ENCODE measurements around the gene GHR.

The GHR gene

DNA sequence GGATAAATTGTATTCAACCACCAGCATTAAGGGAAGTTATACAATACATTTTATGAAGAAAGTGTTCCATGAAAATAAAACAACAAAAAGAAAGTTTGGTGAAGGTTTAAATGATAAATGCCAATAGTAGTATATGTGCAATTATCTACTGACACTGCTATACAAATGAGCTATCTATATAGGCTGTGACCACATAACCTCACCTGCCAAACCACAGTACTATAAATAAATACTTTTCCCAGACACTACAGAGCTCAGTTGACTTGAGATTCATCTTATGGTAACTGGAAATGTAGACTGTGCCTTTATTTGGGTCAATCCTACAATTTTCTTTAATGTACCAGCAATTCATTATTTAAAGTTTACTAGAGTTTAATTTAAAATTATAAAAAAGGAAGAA lies 252.4 kb downstream of the GHR start:
- Histone ChIP-seq H3K79me1 (ENCODE audit: low read depth, low read length) (peaks cover 2% of the 10 kb centered on the region), H2AFZ (ENCODE audit: low read length) (no peak overlapping the region), H2BK15ac (ENCODE audit: low read length) (no peak overlapping the region), H3K9ac (ENCODE audit: low read depth, low read length, poor library complexity) (no peak overlapping the region), H3K14ac (ENCODE audit: low read length) (no peak overlapping the region), H3K18ac (ENCODE audit: low read length) (no peak overlapping the region), H3K23ac (ENCODE audit: low read depth, low read length, poor library complexity) (no peak overlapping the region), H3K36me3 (replicated peaks in 1 of 2; ENCODE audit: control insufficient read depth in 2 of 2, insufficient read depth in 2 of 2, low read length in 2 of 2) (no peaks in the 10 kb centered on the region), H2BK12ac (ENCODE audit: low read length) (no peak overlapping the region), H2BK120ac (ENCODE audit: low read depth, low read length) (no peak overlapping the region), H3K4me2 (ENCODE audit: insufficient read depth, low read length, poor library complexity, severe bottlenecking) (no peak overlapping the region), H3K4ac (ENCODE audit: low read length) (no peak overlapping the region), H4K91ac (ENCODE audit: low read depth, low read length, poor library complexity) (no peak overlapping the region), H3K27me3 (ENCODE audit: control insufficient read depth in 3 of 3, insufficient read depth in 3 of 3, low read depth in 1 of 3, low read length in 3 of 3) (no peaks in the 10 kb centered on the region), H2AK5ac (ENCODE audit: low read depth, low read length) (no peak overlapping the region), H3K4me3 (ENCODE audit: low read length in 2 of 2) (no peak overlapping the region), H3K4me1 (ENCODE audit: control insufficient read depth in 2 of 2, insufficient read depth in 1 of 2, low read depth in 1 of 2, low read length in 2 of 2) (no peaks in the 10 kb centered on the region), H3K27ac (replicated peaks; ENCODE audit: low read length) (no peak overlapping the region), H4K8ac (ENCODE audit: low read depth, low read length) (no peak overlapping the region), H2BK5ac (ENCODE audit: low read length) (no peak overlapping the region), H3K9me3 (replicated peaks in 1 of 2; ENCODE audit: control insufficient read depth in 2 of 2, insufficient read depth in 1 of 2, low read depth in 1 of 2, low read length in 2 of 2) (no peaks in the 10 kb centered on the region)
- no peak for DNase-seq (ENCODE audit: low spot score)

DNA sequence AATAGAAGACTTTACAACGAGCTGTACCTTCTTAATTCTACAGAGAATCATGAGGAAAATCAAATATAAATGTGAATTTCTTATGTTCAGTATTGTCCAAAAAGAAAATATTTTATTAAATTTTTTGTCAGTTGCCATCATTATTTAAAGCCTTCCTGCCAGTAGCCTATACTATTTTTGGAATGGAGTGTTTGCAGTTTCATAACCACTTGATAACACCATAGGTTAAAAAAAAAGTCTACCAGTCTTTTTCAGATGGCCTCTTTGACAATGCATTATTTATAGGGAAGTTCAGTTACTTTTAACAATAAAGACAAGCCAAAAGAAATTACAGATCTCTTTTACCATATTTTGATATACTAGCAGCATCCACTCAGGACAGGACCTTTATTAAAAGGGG lies 253.1 kb downstream of the GHR start:
- Histone ChIP-seq H2BK5ac (ENCODE audit: low read length) (no peak overlapping the region), H4K8ac (ENCODE audit: low read depth, low read length) (no peak overlapping the region), H2AK5ac (ENCODE audit: low read depth, low read length) (no peak overlapping the region), H3K4ac (ENCODE audit: low read length) (no peak overlapping the region), H3K36me3 (replicated peaks in 1 of 2; ENCODE audit: control insufficient read depth in 2 of 2, insufficient read depth in 2 of 2, low read length in 2 of 2) (no peaks in the 10 kb centered on the region), H2AFZ (ENCODE audit: low read length) (no peak overlapping the region), H2BK12ac (ENCODE audit: low read length) (no peak overlapping the region), H3K4me1 (ENCODE audit: control insufficient read depth in 2 of 2, insufficient read depth in 1 of 2, low read depth in 1 of 2, low read length in 2 of 2) (no peaks in the 10 kb centered on the region), H3K4me3 (ENCODE audit: low read length in 2 of 2) (no peak overlapping the region), H3K14ac (ENCODE audit: low read length) (no peak overlapping the region), H3K27ac (replicated peaks; ENCODE audit: low read length) (no peak overlapping the region), H3K4me2 (ENCODE audit: insufficient read depth, low read length, poor library complexity, severe bottlenecking) (no peak overlapping the region), H4K91ac (ENCODE audit: low read depth, low read length, poor library complexity) (no peak overlapping the region), H3K18ac (ENCODE audit: low read length) (no peak overlapping the region), H3K9me3 (replicated peaks in 1 of 2; ENCODE audit: control insufficient read depth in 2 of 2, insufficient read depth in 1 of 2, low read depth in 1 of 2, low read length in 2 of 2) (no peaks in the 10 kb centered on the region), H2BK15ac (ENCODE audit: low read length) (no peak overlapping the region), H3K23ac (ENCODE audit: low read depth, low read length, poor library complexity) (no peak overlapping the region), H3K79me1 (ENCODE audit: low read depth, low read length) (peaks cover 2% of the 10 kb centered on the region), H2BK120ac (ENCODE audit: low read depth, low read length) (no peak overlapping the region), H3K9ac (ENCODE audit: low read depth, low read length, poor library complexity) (no peak overlapping the region), H3K27me3 (ENCODE audit: control insufficient read depth in 3 of 3, insufficient read depth in 3 of 3, low read depth in 1 of 3, low read length in 3 of 3) (no peaks in the 10 kb centered on the region)
- DNase-seq (ENCODE audit: low spot score), result no peak
- no CpG with 5 or more reads among the region's 1 CpG for WGBS, 2 donors (ENCODE audit: extremely low coverage in 2 of 2, insufficient read length in 2 of 2, insufficient replicate concordance in 1 of 2)

- H4K8ac ChIP-seq (ENCODE audit: low read depth, low read length), result no peak overlapping the region
- H2BK5ac ChIP-seq (ENCODE audit: low read length), result no peak overlapping the region
- H3K23ac ChIP-seq (ENCODE audit: low read depth, low read length, poor library complexity), result no peak overlapping the region
- H3K27ac ChIP-seq (replicated peaks; ENCODE audit: low read length), result no peak overlapping the region
- no peak overlapping the region for H3K4me2 ChIP-seq (ENCODE audit: insufficient read depth, low read length, poor library complexity, severe bottlenecking)
- H2AFZ ChIP-seq (ENCODE audit: low read length), result no peak overlapping the region
- H3K18ac ChIP-seq (ENCODE audit: low read length), result no peak overlapping the region
- H3K4ac ChIP-seq (ENCODE audit: low read length), result no peak overlapping the region
- peaks cover 2% of the 10 kb centered on the region for H3K79me1 ChIP-seq (ENCODE audit: low read depth, low read length)
- DNase-seq (ENCODE audit: low spot score), result no peak
- no peak overlapping the region for H2BK120ac ChIP-seq (ENCODE audit: low read depth, low read length)
- no peak overlapping the region for H3K9ac ChIP-seq (ENCODE audit: low read depth, low read length, poor library complexity)
- H3K36me3 ChIP-seq (replicated peaks in 1 of 2; ENCODE audit: control insufficient read depth in 2 of 2, insufficient read depth in 2 of 2, low read length in 2 of 2), result no peaks in the 10 kb centered on the region
- H2BK12ac ChIP-seq (ENCODE audit: low read length), result no peak overlapping the region
- no peak overlapping the region for H2BK15ac ChIP-seq (ENCODE audit: low read length)
- no peaks in the 10 kb centered on the region for H3K9me3 ChIP-seq (replicated peaks in 1 of 2; ENCODE audit: control insufficient read depth in 2 of 2, insufficient read depth in 1 of 2, low read depth in 1 of 2, low read length in 2 of 2)
- no peak overlapping the region for H3K14ac ChIP-seq (ENCODE audit: low read length)
- no peak overlapping the region for H4K91ac ChIP-seq (ENCODE audit: low read depth, low read length, poor library complexity)
- H3K4me3 ChIP-seq (ENCODE audit: low read length in 2 of 2), result no peak overlapping the region
- no peak overlapping the region for H2AK5ac ChIP-seq (ENCODE audit: low read depth, low read length)
- H3K4me1 ChIP-seq (ENCODE audit: control insufficient read depth in 2 of 2, insufficient read depth in 1 of 2, low read depth in 1 of 2, low read length in 2 of 2), result no peaks in the 10 kb centered on the region
- no CpG with 5 or more reads among the region's 5 CpGs for WGBS, 2 donors (ENCODE audit: extremely low coverage in 2 of 2, insufficient read length in 2 of 2, insufficient replicate concordance in 1 of 2)
- H3K27me3 ChIP-seq (ENCODE audit: control insufficient read depth in 3 of 3, insufficient read depth in 3 of 3, low read depth in 1 of 3, low read length in 3 of 3), result no peaks in the 10 kb centered on the region
Measured at GRCh38 chr5:42677156-42677842, 254.1 kb downstream of the GHR start.

DNA sequence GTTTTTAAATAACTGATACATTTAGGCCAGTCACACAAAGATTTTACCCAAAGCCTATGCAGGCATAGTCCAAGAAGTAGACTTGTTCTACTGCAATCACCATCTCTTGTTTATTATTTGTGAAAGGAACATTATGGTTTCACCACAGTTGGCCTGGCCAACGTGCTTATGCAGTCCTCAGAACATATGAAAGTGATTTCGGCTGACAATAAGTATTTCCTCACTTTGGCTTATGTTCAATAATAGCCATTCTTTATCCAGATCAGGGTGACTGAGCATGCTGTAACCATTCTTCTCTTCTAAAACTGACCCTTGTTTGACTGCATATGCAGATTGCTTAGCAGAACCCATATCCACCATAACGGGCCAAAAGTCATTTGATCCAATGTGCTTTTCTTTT lies 256.8 kb downstream of the GHR start:
- no peak overlapping the region for H3K14ac ChIP-seq (ENCODE audit: low read length)
- H3K4me1 ChIP-seq (ENCODE audit: control insufficient read depth in 2 of 2, insufficient read depth in 1 of 2, low read depth in 1 of 2, low read length in 2 of 2), result no peaks in the 10 kb centered on the region
- no peak overlapping the region for H2BK5ac ChIP-seq (ENCODE audit: low read length)
- peaks cover 2% of the 10 kb centered on the region for H3K79me1 ChIP-seq (ENCODE audit: low read depth, low read length)
- no peak overlapping the region for H2BK120ac ChIP-seq (ENCODE audit: low read depth, low read length)
- no peak overlapping the region for H3K4ac ChIP-seq (ENCODE audit: low read length)
- no peaks in the 10 kb centered on the region for H3K27me3 ChIP-seq (ENCODE audit: control insufficient read depth in 3 of 3, insufficient read depth in 3 of 3, low read depth in 1 of 3, low read length in 3 of 3)
- no peak overlapping the region for H4K8ac ChIP-seq (ENCODE audit: low read depth, low read length)
- H3K27ac ChIP-seq (replicated peaks; ENCODE audit: low read length), result no peak overlapping the region
- H3K4me3 ChIP-seq (ENCODE audit: low read length in 2 of 2), result no peak overlapping the region
- no peak overlapping the region for H3K23ac ChIP-seq (ENCODE audit: low read depth, low read length, poor library complexity)
- H3K4me2 ChIP-seq (ENCODE audit: insufficient read depth, low read length, poor library complexity, severe bottlenecking), result no peak overlapping the region
- H3K9ac ChIP-seq (ENCODE audit: low read depth, low read length, poor library complexity), result no peak overlapping the region
- DNase-seq (ENCODE audit: low spot score), result no peak
- H2BK15ac ChIP-seq (ENCODE audit: low read length), result no peak overlapping the region
- no peak overlapping the region for H2AK5ac ChIP-seq (ENCODE audit: low read depth, low read length)
- H2AFZ ChIP-seq (ENCODE audit: low read length), result no peak overlapping the region
- WGBS, 2 donors (ENCODE audit: extremely low coverage in 2 of 2, insufficient read length in 2 of 2, insufficient replicate concordance in 1 of 2), result no CpG with 5 or more reads among the region's 3 CpGs
- H3K36me3 ChIP-seq (replicated peaks in 1 of 2; ENCODE audit: control insufficient read depth in 2 of 2, insufficient read depth in 2 of 2, low read length in 2 of 2), result no peaks in the 10 kb centered on the region
- no peak overlapping the region for H3K18ac ChIP-seq (ENCODE audit: low read length)
- H4K91ac ChIP-seq (ENCODE audit: low read depth, low read length, poor library complexity), result no peak overlapping the region
- H3K9me3 ChIP-seq (replicated peaks in 1 of 2; ENCODE audit: control insufficient read depth in 2 of 2, insufficient read depth in 1 of 2, low read depth in 1 of 2, low read length in 2 of 2), result no peaks in the 10 kb centered on the region
- no peak overlapping the region for H2BK12ac ChIP-seq (ENCODE audit: low read length)
